A673 (cell line): ENCODE measurements around the gene CXorf49. TPM values are rescaled to one million over a fixed set of nuclear protein-coding genes. Genes with fewer than 3 reads are reported as not detected.

Experiments used
- BruUV-seq: library from RNA; stranded (reverse); fragments of 400-500 nt; replicated peaks from 2 replicates; lab custom pipeline; 2021; lab: Mats Ljungman, UMichigan
- CTCF ChIA-PET: fragments of 300-600 bp; sonication (Branson Sonifier 250); formaldehyde crosslinking; loops from one replicate; lab custom pipeline; 2022; ENCODE audit warnings: antibody characterized with exemption; lab: Charles Lee
- POLR2A ChIA-PET: fragments of 300-600 bp; sonication (Branson Sonifier 250); formaldehyde crosslinking; loops from one replicate; lab custom pipeline; 2022; ENCODE audit warnings: antibody characterized with exemption; ENCODE audit not compliant: low non-redundant PET; lab: Charles Lee
- DNase-seq: peaks from one replicate; pipeline ENCODE4 v3.0.0-alpha.2; 2015; ENCODE audit warnings: low spot score
- H3K27ac ChIP-seq: fragments of 200-600 bp; sonication (generic); 2 replicates; pipeline ENCODE4 v1.5.1; 2016; ENCODE audit warnings: mixed run types, low read depth, mild to moderate bottlenecking, mixed read lengths, antibody characterized with exemption, low read length; ENCODE audit not compliant: poor library complexity, severe bottlenecking
- H3K27me3 ChIP-seq: fragments of 200-600 bp; sonication (generic); replicated peaks from 2 replicates; pipeline ENCODE4 v1.6.1; 2017; ENCODE audit warnings: mixed run types, low read depth, mild to moderate bottlenecking, mixed read lengths, antibody characterized with exemption, low read length; ENCODE audit not compliant: insufficient read depth, poor library complexity
- H3K36me3 ChIP-seq: fragments of 200-600 bp; sonication (generic); 2 replicates; pipeline ENCODE4 v1.6.1; 2016; ENCODE audit warnings: mixed run types, mild to moderate bottlenecking, mixed read lengths, antibody characterized with exemption, low read length; ENCODE audit not compliant: insufficient read depth, poor library complexity, severe bottlenecking
- H3K4me1 ChIP-seq: fragments of 200-600 bp; sonication (generic); 2 replicates; pipeline ENCODE4 v1.6.1; 2017; ENCODE audit warnings: mixed run types, mild to moderate bottlenecking, mixed read lengths, antibody characterized with exemption, low read length; ENCODE audit not compliant: insufficient read depth, poor library complexity, severe bottlenecking
- H3K4me3 ChIP-seq: fragments of 200-600 bp; sonication (generic); 2 replicates; pipeline ENCODE4 v1.5.1; 2016; ENCODE audit warnings: low read depth, mixed run types, mild to moderate bottlenecking, mixed read lengths, low read length; ENCODE audit not compliant: poor library complexity, severe bottlenecking
- H3K9me3 ChIP-seq: fragments of 200-600 bp; sonication (generic); 2 replicates; pipeline ENCODE4 v1.6.1; 2016; ENCODE audit warnings: mixed run types, low read depth, mild to moderate bottlenecking, mixed read lengths, antibody characterized with exemption, low read length; ENCODE audit not compliant: poor library complexity, severe bottlenecking
- EZH2 ChIP-seq: fragments of 200-600 bp; sonication (generic); IDR thresholded peaks from 2 replicates; pipeline ENCODE4 v1.6.1; 2017; ENCODE audit warnings: borderline replicate concordance, low read depth, mild to moderate bottlenecking, mixed read lengths, antibody characterized with exemption, low read length; ENCODE audit not compliant: poor library complexity, severe bottlenecking
- intact Hi-C: fragments of 100-400 bp; cut with micrococcal nuclease; formaldehyde crosslinking; loops from one replicate; pipeline ENCODE4 v1.10.0; 2022; ENCODE audit not compliant: unreplicated experiment
- total RNA-seq: library from RNA; stranded (reverse); gene quantifications from 2 replicates; pipeline ENCODE4 v1.2.3, GENCODE V29; 2021
- TF ChIP-seq, protein P1 (sequence below): fragments of 300-800, 200-600 bp; sonication (generic); conservative IDR thresholded peaks from 2 replicates; pipeline ENCODE4 v1.5.1; 2017; ENCODE audit warnings: low read depth, mild to moderate bottlenecking, antibody characterized with exemption, low read length, moderate library complexity, mixed read lengths

The CXorf49 gene
- total RNA-seq, 1 experiment from 2014 or later, result not detected

- BruUV-seq, result no TSS peak
- CTCF ChIA-PET, result no interaction called here
- intact Hi-C loops, result no loop called here
Measured at GRCh38 chrX:71666240-71667223, 51.6 kb downstream of the CXorf49 start.

GRCh38 chrX:71665747-71666146, 52.3 kb downstream of the CXorf49 start:
- H3K36me3 ChIP-seq, result no peaks in the 10 kb centered on the region
- H3K4me1 ChIP-seq, result no peaks in the 10 kb centered on the region
- ChIA-PET POLR2A (no interaction called here), CTCF (no interaction called here)
- DNase-seq, result no peak
- no peaks in the 10 kb centered on the region for H3K27me3 ChIP-seq
- intact Hi-C loops, result no loop called here
- no peaks in the 10 kb centered on the region for H3K9me3 ChIP-seq
- TF ChIP-seq, protein P1, sequence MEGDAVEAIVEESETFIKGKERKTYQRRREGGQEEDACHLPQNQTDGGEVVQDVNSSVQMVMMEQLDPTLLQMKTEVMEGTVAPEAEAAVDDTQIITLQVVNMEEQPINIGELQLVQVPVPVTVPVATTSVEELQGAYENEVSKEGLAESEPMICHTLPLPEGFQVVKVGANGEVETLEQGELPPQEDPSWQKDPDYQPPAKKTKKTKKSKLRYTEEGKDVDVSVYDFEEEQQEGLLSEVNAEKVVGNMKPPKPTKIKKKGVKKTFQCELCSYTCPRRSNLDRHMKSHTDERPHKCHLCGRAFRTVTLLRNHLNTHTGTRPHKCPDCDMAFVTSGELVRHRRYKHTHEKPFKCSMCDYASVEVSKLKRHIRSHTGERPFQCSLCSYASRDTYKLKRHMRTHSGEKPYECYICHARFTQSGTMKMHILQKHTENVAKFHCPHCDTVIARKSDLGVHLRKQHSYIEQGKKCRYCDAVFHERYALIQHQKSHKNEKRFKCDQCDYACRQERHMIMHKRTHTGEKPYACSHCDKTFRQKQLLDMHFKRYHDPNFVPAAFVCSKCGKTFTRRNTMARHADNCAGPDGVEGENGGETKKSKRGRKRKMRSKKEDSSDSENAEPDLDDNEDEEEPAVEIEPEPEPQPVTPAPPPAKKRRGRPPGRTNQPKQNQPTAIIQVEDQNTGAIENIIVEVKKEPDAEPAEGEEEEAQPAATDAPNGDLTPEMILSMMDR, result no peak
- TF ChIP-seq EZH2, result no peak
- no peak overlapping the region for H3K4me3 ChIP-seq
- H3K27ac ChIP-seq, result no peak overlapping the region
- no TSS peak for BruUV-seq

More at GRCh38 chrX:71666240-71667223, 51.6 kb downstream of the CXorf49 start:
- POLR2A ChIA-PET, result no interaction called here
- no peaks in the 10 kb centered on the region for H3K27me3 ChIP-seq
- no peak overlapping the region for H3K4me3 ChIP-seq
- H3K36me3 ChIP-seq, result no peaks in the 10 kb centered on the region
- no peaks in the 10 kb centered on the region for H3K9me3 ChIP-seq
- H3K4me1 ChIP-seq, result no peaks in the 10 kb centered on the region
- no peak overlapping the region for H3K27ac ChIP-seq
- TF ChIP-seq, protein P1, result no peak
- TF ChIP-seq EZH2, result no peak
- DNase-seq, result no peak

DNA sequence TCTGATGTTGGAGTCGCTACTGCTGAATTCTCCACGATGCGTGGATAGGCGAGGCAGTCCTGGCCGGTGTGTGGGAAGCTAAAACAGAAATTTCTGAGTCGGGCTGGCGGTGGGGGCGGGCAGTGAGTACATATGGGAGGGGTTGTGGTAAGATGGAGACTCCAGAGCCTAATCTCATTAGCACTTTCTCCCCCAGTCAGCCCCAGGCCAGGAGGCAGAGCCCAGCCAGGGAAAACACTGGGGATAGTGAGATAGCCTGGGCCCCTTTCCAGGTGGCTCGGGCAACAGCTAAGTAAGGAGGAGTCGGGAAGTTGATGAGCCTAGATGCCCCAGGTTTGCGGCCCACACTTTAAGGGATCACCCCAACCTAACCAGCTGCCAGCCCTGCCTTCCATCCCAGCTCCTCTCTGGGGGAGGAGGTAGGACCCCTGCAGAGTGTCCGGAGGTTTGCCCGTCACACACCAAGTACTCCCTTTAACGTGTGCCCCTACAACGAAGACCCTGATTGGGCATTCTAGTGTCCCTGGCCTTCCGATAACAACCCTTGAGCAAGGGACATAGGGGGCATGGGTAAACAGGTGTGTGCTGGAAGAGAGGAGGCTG, 53.1 kb downstream of the CXorf49 start:
- no peaks in the 10 kb centered on the region for H3K4me1 ChIP-seq
- CTCF ChIA-PET, result no interaction called here
- no peaks in the 10 kb centered on the region for H3K27me3 ChIP-seq
- no peaks in the 10 kb centered on the region for H3K9me3 ChIP-seq
- BruUV-seq, result no TSS peak
- H3K4me3 ChIP-seq, result no peak overlapping the region
- POLR2A ChIA-PET, result no interaction called here
- no peaks in the 10 kb centered on the region for H3K36me3 ChIP-seq
- H3K27ac ChIP-seq, result no peak overlapping the region
- TF ChIP-seq, protein P1, result no peak
- no peak for TF ChIP-seq EZH2
- no peak for DNase-seq
- intact Hi-C loops, result no loop called here

Other genes starting within 250 kb of the CXorf49 start
- 130 and 150 TPM in 2 replicates for gene OGT, start 185.2 kb downstream of the CXorf49 start, total RNA-seq
- gene GCNA, start 139.8 kb downstream of the CXorf49 start, total RNA-seq, result 1.8 and 3.0 TPM in 2 replicates
- gene CXCR3, start 99.8 kb downstream of the CXorf49 start, total RNA-seq, result not detected in 2 replicates
- gene CXorf49B, start 45.1 kb upstream of the CXorf49 start, total RNA-seq, result not detected in 2 replicates
- gene NHSL2, start 192.6 kb upstream of the CXorf49 start, total RNA-seq, result 0.58 and 0.66 TPM in 2 replicates